ENCODE data around the gene TEX51.

Gene TEX51

GRCh38 chr2:126898636-126899035, at the start of gene TEX51:
Gene TEX51 (plus strand): TSS chr2:126898890. CDS start chr2:126898919, 29 bp downstream.
- Histone ChIP-seq H4K20me1 (ENCODE audit: insufficient read depth, low read length, poor library complexity, severe bottlenecking) (no peaks in the 10 kb centered on the region), H3F3A (ENCODE audit: low read depth) (no peaks in the 10 kb centered on the region), H2AFZ (ENCODE audit: low read length) (no peak within 1 kb of the TSS), H3K9me3 (ENCODE audit: insufficient read depth, low read depth, low read length) (no peaks in the 10 kb centered on the region; the same call in 1 of the 2 replicates), H3K27me3 (ENCODE audit: insufficient read depth, low read length, poor library complexity, severe bottlenecking) (no peaks in the 10 kb centered on the region), H3K4me2 (ENCODE audit: low read depth, low read length, poor library complexity, severe bottlenecking) (no peak within 1 kb of the TSS), H3K9ac (ENCODE audit: low read depth, low read length, poor library complexity, severe bottlenecking) (no peak within 1 kb of the TSS), H3K4me1 (ENCODE audit: insufficient read depth, low read length, poor library complexity, severe bottlenecking) (no peaks in the 10 kb centered on the region), H3K36me3 (ENCODE audit: insufficient read depth, low read length) (no peaks in the 10 kb centered on the region), H3K4me3 (ENCODE audit: low read length, poor library complexity, severe bottlenecking) (no peak within 1 kb of the TSS), H3K79me2 (ENCODE audit: insufficient read depth, low read length) (no peaks in the 10 kb centered on the region), H3K9me2 (replicated peaks; ENCODE audit: low read depth, low read length) (no peaks in the 10 kb centered on the region)
- TF ChIP-seq EZH2phosphoT487 (IDR thresholded peaks at IDR 0.05; ENCODE audit: borderline replicate concordance) (no peak), CTCF (conservative IDR thresholded peaks at IDR 0.05; ENCODE audit: low read length) (no peak)

- Histone ChIP-seq H3K9me2 (replicated peaks; ENCODE audit: low read depth, low read length) (no peaks in the 10 kb centered on the region), H3F3A (ENCODE audit: low read depth) (no peaks in the 10 kb centered on the region), H3K79me2 (ENCODE audit: insufficient read depth, low read length) (no peaks in the 10 kb centered on the region), H4K20me1 (ENCODE audit: insufficient read depth, low read length, poor library complexity, severe bottlenecking) (no peaks in the 10 kb centered on the region), H3K27me3 (ENCODE audit: insufficient read depth, low read length, poor library complexity, severe bottlenecking) (no peaks in the 10 kb centered on the region), H3K4me1 (ENCODE audit: insufficient read depth, low read length, poor library complexity, severe bottlenecking) (no peaks in the 10 kb centered on the region), H3K9me3 (ENCODE audit: insufficient read depth, low read depth, low read length) (no peaks in the 10 kb centered on the region), H2AFZ (ENCODE audit: low read length) (no peak overlapping the region), H3K9ac (ENCODE audit: low read depth, low read length, poor library complexity, severe bottlenecking) (no peak overlapping the region), H3K4me3 (ENCODE audit: low read length, poor library complexity, severe bottlenecking) (no peak overlapping the region), H3K4me2 (ENCODE audit: low read depth, low read length, poor library complexity, severe bottlenecking) (no peak overlapping the region), H3K36me3 (ENCODE audit: insufficient read depth, low read length) (no peaks in the 10 kb centered on the region)
- TF ChIP-seq CTCF (conservative IDR thresholded peaks at IDR 0.05; ENCODE audit: low read length) (no peak), EZH2phosphoT487 (IDR thresholded peaks at IDR 0.05; ENCODE audit: borderline replicate concordance) (no peak)
Observed at GRCh38 chr2:126849054-126849453, 49.6 kb upstream of the TEX51 start.

DNA sequence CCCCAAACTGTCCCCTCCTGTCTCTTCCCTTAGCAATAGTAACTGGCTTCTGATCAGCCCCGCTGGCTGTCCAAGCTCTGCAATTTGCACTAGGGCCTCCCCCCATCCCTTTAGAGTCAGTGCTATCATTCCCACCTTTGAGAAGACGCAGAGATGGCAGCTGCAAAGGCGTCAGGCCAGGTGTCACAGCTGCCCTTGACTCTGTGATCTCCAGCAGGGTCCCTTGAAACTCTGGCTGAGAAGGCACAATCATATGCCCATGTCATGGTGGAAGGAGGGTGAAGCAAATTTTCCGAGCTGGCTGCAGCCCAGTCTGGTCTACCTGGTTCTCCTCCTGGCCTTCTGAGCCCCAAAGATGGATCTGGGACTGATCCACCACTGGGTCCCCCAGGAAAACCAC, 49.2 kb upstream of the TEX51 start:
- no peaks in the 10 kb centered on the region for H3K9me2 ChIP-seq (replicated peaks; ENCODE audit: low read depth, low read length)

More for the DNA sequence above, 49.2 kb upstream of the TEX51 start:
- Histone ChIP-seq H3K27me3 (ENCODE audit: insufficient read depth, low read length, poor library complexity, severe bottlenecking) (no peaks in the 10 kb centered on the region), H2AFZ (ENCODE audit: low read length) (no peak overlapping the region), H3F3A (ENCODE audit: low read depth) (no peaks in the 10 kb centered on the region), H3K4me2 (ENCODE audit: low read depth, low read length, poor library complexity, severe bottlenecking) (no peak overlapping the region), H3K4me3 (ENCODE audit: low read length, poor library complexity, severe bottlenecking) (no peak overlapping the region), H3K36me3 (ENCODE audit: insufficient read depth, low read length) (no peaks in the 10 kb centered on the region), H3K4me1 (ENCODE audit: insufficient read depth, low read length, poor library complexity, severe bottlenecking) (no peaks in the 10 kb centered on the region), H3K9me3 (ENCODE audit: insufficient read depth, low read depth, low read length) (no peaks in the 10 kb centered on the region), H3K79me2 (ENCODE audit: insufficient read depth, low read length) (no peaks in the 10 kb centered on the region), H3K9ac (ENCODE audit: low read depth, low read length, poor library complexity, severe bottlenecking) (no peak overlapping the region), H4K20me1 (ENCODE audit: insufficient read depth, low read length, poor library complexity, severe bottlenecking) (no peaks in the 10 kb centered on the region)
- TF ChIP-seq EZH2phosphoT487 (IDR thresholded peaks at IDR 0.05; ENCODE audit: borderline replicate concordance), result no peak
- TF ChIP-seq CTCF (conservative IDR thresholded peaks at IDR 0.05; ENCODE audit: low read length), result no peak
